ENCODE measurements around the gene EHD4.

The EHD4 gene

DNA sequence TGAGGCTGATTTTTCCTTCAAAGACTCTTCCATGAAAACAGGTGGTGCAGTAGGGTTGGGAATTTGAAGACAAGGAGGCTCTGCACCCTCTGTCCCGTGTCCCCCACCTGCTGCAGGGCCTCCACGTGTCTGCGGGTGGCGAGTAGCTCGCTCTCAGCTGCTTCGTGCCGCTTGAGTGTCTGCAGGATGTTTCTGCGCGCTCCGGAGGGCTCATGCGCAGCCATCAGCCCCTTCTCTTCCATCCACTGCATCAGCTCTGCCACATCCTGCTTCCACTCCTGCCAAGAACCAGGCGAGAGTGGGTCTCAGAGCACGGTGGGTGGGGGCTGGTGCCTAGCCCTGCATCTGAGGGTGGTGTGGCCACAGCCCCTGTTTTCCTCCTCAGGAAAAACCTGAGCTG is 96.3 kb downstream of the EHD4 start:
- no peak for DNase-seq

DNA sequence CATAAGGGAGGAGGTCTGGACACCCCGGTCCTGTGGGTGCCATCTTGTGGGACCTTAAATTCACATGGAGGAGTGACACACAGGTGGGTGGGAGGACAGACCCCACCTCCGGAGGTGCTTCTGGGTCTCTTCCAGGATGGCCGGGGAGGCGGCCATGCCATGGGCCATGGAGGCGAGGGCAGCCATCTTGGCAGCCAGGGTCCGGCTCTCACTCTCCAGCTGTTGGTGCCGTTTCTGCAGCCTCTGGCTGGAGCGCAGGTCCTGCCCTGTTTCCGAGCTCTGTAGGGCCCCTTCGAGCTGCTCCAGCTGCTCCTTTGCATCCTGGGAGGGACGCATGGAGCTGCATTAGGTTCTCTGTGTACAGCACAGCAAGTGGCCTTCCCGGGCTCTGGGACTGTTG is 97.6 kb downstream of the EHD4 start:
- no peak for DNase-seq

GRCh38 chr15:41873711-41874110 is 98.6 kb downstream of the EHD4 start:
- peak; percentile 48 for DNase-seq

DNA sequence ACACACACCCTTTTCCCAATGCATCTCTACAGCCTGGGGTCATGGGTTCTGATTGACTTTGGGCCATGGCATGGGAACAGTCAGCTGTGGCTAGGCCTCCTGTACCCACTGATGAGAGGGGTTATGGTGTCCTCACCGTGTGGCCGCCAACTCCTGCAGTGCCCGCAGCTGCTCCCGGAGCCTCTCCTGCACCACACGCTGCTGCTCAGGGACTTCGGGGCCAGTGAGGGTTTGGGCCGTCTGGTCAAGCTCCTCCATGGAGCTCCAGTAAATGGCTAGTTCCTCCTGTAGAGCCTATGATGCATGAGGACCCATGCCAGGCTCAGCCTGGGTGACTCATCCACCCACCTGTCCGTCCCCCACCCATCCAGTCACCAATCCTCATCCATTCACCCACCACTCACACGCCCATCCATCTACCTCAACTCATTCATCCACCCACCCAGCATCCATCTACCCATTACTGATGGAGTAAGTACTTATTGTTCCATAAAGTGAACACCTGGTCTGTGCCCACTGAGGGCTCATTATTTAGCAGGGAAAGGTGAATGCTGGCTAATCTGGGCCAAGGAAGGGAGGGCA is 100.1 kb downstream of the EHD4 start:
- peak; percentile 44 for DNase-seq

GRCh38 chr15:41871175-41871905 is 101.0 kb downstream of the EHD4 start:
- no peak for DNase-seq

GRCh38 chr15:41870689-41871081 is 101.7 kb downstream of the EHD4 start:
- DNase-seq = no peak

GRCh38 chr15:41869770-41870688 is 102.3 kb downstream of the EHD4 start:
- DNase-seq = no peak

DNA sequence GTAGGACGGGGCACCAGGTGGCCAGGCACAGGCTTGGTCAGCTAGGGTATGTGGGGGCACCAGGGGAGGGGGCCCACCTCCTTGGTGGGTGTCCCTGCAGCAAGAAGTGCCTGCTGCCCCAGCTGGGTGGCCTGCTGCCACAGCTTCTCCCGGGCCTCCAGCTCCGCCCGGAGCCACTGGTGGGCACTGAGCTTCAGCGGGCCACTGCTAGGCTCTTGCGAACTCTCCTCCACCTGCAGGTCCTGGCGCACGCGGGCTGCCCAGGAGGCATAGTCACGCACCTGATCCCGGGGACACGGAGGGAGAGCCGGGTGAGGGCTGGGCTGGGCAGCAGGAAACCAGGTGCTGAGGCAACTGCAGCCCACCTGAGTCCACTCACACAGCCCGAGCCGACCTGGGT is 104.0 kb downstream of the EHD4 start:
- no peak for DNase-seq

DNA sequence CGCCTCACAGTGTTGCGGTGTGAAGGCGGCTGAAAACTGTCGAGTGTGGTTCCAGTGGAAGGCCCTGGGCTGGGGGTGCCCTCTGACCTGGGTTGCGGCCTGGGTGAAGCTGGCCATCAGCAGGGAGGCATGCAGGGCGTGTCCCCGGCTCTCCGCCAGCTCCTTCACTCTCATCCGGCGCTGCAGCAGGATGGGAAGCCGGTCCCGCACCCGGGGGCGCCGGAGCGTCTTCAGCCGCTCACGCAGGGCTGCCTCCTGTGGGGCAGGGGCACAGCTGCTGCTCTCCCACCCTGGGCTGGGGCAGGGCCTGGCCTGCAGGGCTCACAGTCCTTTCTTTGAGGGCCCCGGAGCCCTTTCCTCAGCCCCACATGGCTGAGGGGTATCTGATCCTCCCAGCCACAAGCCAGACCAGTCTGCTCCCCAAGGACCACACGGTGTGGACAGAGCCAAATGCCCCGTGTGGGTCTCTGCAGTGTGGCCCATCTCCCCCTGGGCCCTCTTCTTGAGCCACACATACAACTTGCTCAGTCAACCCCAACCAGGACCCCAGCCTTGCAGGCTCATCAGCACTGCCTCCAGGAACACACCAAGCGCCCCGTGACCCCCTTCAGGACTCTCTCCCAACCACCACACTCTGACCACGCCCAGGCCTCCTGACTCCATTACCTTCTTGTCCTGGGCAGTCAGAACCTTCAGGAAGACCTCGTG is 105.3 kb downstream of the EHD4 start:
- DNase-seq = no peak

DNA sequence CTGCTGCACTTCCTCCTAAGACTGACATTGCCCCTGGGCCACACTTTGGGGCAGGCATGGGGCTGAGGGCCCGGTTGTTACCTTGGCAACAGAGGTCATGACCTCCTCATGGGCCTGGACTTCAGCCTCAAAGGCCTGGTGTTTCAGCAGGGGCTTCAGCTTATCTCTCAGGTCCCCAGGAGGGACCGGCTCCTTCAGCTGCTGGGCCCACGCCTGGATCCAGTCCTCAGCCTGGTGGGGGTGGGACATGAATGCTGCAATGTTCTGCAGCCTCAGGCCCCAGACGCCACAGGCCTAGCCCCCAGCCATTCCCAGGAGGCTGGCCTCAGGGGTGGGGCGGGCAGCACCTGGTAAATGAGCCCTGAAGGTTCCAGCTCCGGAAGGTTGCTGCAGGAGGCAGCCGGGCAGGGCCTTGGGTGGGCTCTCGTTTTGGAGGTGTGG is 106.1 kb downstream of the EHD4 start:
- no peak for DNase-seq

DNA sequence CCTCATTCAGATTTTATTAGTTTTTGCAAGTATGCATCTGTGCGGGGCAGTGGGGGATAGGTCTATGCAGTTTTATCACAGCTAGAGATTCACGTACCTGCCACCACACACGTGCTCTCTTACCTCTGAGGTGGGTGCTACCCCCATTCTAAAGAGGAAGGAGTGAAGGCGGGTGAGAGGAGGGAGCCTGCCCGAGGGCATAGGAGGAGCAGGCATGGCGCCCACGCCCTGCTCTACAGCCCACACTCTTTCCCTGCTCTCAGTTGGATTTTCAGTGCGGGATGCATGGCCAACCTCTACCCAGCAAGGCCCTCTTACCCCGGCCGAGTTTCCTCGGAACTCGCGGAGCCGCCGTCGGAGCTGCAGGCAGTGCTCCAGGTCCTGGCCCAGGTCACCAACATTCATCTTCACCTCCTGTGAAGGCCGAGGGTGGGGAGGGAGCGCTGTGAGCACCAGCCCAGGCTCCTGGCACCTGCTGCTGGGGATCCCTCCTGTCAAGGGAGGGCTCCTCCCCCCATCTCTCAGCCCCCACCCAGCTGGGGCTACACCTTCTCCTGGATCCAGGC is 106.8 kb downstream of the EHD4 start:
- DNase-seq = no peak

GRCh38 chr15:41862515-41863116 is 109.7 kb downstream of the EHD4 start:
- peak; percentile 86 for DNase-seq

GRCh38 chr15:41861736-41862356 is 110.5 kb downstream of the EHD4 start:
- no peak for DNase-seq

- DNase-seq = no peak
Measured at GRCh38 chr15:41860049-41860828, 112.1 kb downstream of the EHD4 start.

DNA sequence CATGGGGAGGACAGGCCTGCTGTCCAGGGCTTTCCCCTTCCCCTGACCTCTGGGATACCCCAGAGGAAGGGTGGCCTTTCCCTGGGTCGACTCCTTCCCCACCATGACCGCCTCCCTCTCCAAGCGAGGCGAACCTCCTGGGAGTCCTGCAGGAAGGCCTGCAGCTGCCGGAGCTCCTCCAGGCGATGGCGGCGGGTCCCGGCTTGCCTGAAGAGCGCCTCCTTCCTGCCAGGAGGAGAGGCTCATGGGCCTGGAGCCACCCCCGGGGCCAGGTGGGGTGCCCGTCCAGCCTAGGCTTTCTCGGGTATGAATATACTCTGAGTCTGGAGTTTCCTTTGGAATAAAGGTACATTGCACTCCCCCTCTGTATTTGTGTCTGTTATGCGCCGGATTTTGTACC is 113.6 kb downstream of the EHD4 start:
- no peak for DNase-seq

DNA sequence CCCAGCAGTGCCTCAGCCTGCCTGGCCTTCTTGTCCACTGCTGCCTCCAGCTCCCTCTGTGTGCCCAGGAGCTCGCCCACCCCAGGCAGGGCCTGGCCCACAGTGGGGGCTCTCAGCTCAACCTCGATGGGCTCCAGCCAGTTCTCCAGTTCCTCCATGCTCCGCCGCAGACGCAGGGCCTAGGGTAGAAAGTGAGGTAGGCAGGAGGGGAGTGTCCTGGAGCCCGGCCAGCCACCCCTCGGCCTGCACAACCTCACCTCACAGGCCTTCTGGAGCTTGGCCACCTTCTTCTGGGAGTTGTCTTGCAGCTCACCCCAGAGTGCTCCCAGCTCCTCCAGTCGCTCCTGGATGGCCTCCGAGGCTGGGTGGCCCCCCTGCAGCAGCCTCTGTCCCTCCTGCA is 115.0 kb downstream of the EHD4 start:
- DNase-seq = no peak

- DNase-seq = no peak
Measured at GRCh38 chr15:41856716-41857115, 115.6 kb downstream of the EHD4 start.

DNA sequence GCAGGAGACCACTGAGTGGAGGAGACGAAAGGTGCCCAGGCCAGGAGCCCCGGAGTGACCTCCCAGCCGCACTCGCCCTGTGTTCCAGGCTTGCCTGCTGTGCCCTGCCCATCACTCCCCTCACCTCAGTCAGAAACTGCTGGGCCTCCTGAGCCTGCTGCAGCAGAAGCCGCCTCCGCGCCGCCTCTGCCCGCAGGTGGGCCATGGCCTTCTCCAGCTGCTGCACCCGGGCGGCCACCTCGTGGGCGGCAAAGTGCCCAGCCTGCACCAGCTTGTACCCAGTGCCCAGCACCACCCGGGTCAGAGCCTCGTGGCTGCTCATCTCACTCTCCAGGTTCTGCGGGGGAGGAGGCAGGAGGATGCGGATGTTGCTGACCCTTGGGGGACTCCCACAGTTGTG is 116.1 kb downstream of the EHD4 start:
- no peak for DNase-seq

- no peak for DNase-seq
Measured at GRCh38 chr15:41855261-41855961, 116.9 kb downstream of the EHD4 start.

DNA sequence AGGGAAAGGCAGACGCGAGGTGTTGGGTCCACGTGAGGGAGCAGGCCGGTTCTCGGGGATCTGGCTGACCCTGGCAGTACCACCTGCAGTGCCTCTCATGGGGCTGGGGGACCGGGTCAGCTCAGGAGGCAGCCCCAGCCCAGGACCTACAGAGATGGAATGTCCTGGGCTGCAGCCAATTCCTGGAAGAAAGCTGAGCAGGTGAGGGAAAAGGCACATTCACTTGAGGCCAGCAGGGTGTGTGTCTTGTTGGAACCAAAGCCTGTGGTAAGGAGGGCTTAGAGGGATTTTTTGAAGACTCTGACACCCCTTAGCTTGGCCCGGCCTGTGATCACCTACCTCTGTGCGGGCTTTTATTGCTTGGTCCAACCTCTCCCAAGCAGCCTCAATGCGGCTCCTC is 117.9 kb downstream of the EHD4 start:
- DNase-seq = no peak

Data from NCI-H69 (cell line).